Left ventricle myocardium inferior (tissue), 1 donor: Measurements from ENCODE around the gene PLEKHA7. TPM values are rescaled to one million over a fixed set of nuclear protein-coding genes. Genes with fewer than 3 reads are reported as not detected.
"Not testable (repeated sequence)": the region's sequence is repeated elsewhere in the genome, so short reads cannot be mapped to it uniquely, and the experiment has no call there.

Source experiments
- DNase-seq: peaks from one replicate; pipeline ENCODE4 v3.0.0-alpha.2; 2020
- H3K27ac ChIP-seq: fragments of 200-600 bp; replicated peaks from 2 replicates; pipeline ENCODE4 v1.8.0; 2021
- H3K27me3 ChIP-seq: fragments of 200-600 bp; 2 replicates; pipeline ENCODE4 v1.8.0; 2021; ENCODE audit warnings: low read depth
- H3K36me3 ChIP-seq: fragments of 200-600 bp; 2 replicates; pipeline ENCODE4 v1.8.0; 2021
- H3K4me1 ChIP-seq: fragments of 200-600 bp; 2 replicates; pipeline ENCODE4 v1.8.0; 2021
- H3K4me3 ChIP-seq: fragments of 200-600 bp; 2 replicates; pipeline ENCODE4 v1.8.0; 2021; ENCODE audit warnings: mild to moderate bottlenecking, moderate library complexity
- H3K9me3 ChIP-seq: fragments of 200-600 bp; replicated peaks from 2 replicates; pipeline ENCODE4 v1.8.0; 2021
- intact Hi-C: fragments of 100-400 bp; cut with micrococcal nuclease; formaldehyde crosslinking; loops from one replicate; pipeline ENCODE4 v1.11.0; 2022
- total RNA-seq: library from RNA; stranded (reverse); fragmentation: NEBNext Ultra II Directional; extraction: Animal tissue kit (Norgen Biotek cat#: 25700); gene quantifications from one replicate; pipeline ENCODE4 v1.2.1, GENCODE V29; 2021
- TF ChIP-seq, protein P1 (sequence below): fragments of 200-600 bp; IDR thresholded peaks from 2 replicates; pipeline ENCODE4 v1.8.0; 2021; ENCODE audit warnings: antibody characterized with exemption, mild to moderate bottlenecking, borderline replicate concordance
- donor health status: DM: no; HTN: yes; CAD: no; lungs with severe emphysema.

PLEKHA7 gene
- total RNA-seq, 1 donor from 2014 or later = 33.2 TPM

DNA sequence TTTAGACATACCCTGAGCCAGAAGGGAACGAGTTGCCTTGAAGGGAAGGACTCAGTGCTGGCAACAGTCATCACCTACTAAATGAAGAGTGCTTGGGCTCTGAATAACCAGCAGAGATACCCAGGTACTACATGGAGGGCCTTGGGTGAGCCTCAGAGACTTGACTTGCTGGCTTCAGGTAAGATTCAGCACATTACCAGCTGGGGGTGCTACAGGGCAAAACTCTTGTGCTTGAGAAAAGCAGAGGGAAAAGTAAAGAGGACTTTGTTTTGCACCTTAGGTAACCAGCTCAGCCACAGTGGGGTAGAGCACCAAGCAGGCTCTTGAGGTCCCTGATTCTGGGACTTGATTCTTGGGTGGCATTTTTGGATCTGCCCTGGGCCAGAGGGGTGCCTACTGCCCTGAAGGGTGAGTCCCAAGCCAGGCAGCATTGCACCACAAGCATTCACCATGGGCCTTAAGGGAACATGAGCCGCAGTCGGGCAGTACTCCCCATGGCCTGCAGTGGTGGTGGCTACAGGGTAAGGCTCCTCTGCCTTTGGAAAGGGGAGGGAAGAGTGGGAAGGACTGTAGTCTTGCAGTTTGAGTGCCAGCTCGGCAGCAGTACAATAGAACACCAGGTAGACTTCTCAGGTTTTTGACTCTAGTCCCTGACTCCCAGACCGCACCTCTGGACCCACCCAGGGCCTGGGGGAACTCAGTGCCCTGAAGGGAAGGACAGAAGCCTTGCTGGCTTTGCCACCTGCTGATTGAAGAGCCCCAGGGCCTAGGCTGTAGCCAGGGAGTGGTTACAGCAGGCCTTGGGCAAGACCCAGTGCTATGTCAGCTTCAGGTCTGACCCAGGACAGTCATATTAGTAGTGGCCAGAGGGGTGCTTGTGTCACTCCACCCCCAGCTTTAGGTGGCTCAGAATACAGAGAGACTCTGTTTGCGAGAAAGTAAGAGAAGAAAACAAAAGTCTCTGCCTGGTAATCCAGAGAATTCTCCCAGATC lies 22.7 kb upstream of the PLEKHA7 start:
- DNase-seq = no peak
- Histone ChIP-seq H3K9me3 (peaks cover 4% of the 10 kb centered on the region), H3K27me3 (no peaks in the 10 kb centered on the region), H3K36me3 (no peaks in the 10 kb centered on the region), H3K27ac (no peak overlapping the region), H3K4me1 (no peaks in the 10 kb centered on the region), H3K4me3 (no peak overlapping the region)
- TF ChIP-seq, protein P1, sequence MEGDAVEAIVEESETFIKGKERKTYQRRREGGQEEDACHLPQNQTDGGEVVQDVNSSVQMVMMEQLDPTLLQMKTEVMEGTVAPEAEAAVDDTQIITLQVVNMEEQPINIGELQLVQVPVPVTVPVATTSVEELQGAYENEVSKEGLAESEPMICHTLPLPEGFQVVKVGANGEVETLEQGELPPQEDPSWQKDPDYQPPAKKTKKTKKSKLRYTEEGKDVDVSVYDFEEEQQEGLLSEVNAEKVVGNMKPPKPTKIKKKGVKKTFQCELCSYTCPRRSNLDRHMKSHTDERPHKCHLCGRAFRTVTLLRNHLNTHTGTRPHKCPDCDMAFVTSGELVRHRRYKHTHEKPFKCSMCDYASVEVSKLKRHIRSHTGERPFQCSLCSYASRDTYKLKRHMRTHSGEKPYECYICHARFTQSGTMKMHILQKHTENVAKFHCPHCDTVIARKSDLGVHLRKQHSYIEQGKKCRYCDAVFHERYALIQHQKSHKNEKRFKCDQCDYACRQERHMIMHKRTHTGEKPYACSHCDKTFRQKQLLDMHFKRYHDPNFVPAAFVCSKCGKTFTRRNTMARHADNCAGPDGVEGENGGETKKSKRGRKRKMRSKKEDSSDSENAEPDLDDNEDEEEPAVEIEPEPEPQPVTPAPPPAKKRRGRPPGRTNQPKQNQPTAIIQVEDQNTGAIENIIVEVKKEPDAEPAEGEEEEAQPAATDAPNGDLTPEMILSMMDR = no peak
- intact Hi-C loops = no loop called here

DNA sequence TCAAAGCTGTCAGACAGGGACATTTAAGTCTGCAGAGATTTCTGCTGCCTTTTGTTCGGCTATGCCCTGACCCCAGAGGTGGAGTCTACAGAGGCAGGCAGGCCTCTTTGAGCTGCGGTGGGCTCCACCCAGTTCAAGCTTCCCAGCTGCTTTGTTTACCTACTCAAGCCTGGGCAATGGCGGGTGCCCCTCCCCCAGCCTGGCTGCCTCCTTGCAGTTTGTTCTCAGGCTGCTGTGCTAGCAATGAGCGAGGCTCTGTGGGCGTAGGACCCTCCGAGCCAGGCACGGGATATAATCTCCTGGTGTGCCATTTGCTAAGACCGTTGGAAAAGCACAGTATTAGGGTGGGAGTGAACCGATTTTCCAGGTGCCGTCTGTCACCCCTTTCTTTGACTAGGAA lies 19.8 kb upstream of the PLEKHA7 start:
- H3K36me3 ChIP-seq, H3K27me3 ChIP-seq, H3K27ac ChIP-seq, DNase-seq, H3K4me3 ChIP-seq, H3K4me1 ChIP-seq, intact Hi-C loops, H3K9me3 ChIP-seq: not testable (repeated sequence)

DNA sequence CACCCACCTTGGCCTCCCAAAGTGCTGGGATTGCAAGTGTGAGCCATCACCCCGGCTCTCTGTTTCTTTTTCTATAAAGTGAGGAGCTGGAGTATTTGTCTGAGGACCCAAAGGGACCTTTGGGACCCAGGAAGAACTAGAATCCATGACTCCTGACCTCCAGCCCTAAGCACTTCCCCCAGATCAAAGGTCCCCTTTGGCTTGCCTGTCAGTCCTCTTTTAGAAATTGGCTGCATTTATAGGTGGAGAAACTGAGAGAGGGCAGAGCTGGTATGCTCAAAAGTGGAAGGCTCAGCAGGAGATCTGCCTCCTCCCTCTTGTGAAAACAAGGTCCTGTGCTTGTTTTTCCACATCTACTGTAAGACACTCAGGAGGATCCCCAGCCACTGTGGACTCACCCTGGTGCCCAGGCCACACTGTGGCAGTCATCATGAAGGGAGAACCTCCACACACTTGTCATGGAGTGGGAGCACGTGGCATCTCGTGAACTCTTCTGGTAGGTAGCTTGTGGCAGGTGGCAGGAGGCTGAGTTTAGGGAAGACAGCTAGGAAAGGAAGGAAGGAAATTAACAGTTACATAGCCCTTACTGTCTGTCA lies 12.4 kb upstream of the PLEKHA7 start:
- Histone ChIP-seq H3K36me3 (no peaks in the 10 kb centered on the region), H3K27me3 (no peaks in the 10 kb centered on the region), H3K4me3 (no peak overlapping the region), H3K9me3 (no peaks in the 10 kb centered on the region), H3K4me1 (no peaks in the 10 kb centered on the region), H3K27ac (no peak overlapping the region)
- intact Hi-C loops = no loop called here
- TF ChIP-seq, protein P1 = no peak
- no peak for DNase-seq

DNA sequence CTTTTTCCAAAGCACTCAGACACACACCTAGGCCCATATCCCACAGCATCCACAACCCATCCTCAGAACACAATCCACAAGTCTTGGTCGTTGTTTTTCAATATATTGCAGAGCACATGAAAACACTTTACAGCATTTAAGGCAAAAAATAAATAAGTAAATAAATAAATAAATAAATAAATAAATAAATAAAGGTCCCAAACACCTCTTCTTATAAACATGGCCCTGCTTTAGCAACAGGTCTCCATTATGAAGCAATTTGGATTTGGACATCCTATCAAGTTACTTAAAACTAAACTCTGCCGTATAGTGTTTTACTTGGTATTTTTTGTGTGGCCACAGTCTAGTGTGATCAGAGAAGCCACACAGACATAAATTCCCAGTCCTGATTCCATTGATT lies 10.7 kb upstream of the PLEKHA7 start:
- no peak for DNase-seq
- Histone ChIP-seq H3K4me3 (no peak overlapping the region), H3K27ac (no peak overlapping the region), H3K4me1 (no peaks in the 10 kb centered on the region), H3K9me3 (no peaks in the 10 kb centered on the region), H3K36me3 (no peaks in the 10 kb centered on the region), H3K27me3 (no peaks in the 10 kb centered on the region)
- intact Hi-C loops = no loop called here
- TF ChIP-seq, protein P1 = no peak

DNA sequence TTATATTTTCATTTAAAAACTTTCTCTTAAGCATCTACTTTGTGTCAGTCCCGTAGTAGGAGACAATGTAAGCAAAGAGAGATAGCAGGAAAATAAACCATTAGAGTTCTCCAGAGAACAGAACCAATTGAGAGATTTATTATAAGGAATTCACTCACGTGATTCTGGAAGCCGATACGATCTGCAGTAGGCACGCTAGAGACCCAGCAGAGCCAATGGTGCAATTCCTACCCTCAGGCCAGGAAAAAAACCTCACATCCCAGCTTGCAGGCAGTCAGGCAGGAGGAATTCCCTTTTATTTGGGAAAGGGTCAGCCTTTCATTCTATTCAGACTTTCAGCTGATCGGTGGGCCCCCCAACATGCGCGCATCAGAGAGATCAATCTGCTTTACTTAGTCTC lies 7.3 kb upstream of the PLEKHA7 start:
- no peaks in the 10 kb centered on the region for H3K4me1 ChIP-seq
- intact Hi-C loops = no loop called here
- TF ChIP-seq, protein P1 = no peak
- H3K9me3 ChIP-seq = no peaks in the 10 kb centered on the region
- H3K27me3 ChIP-seq = no peaks in the 10 kb centered on the region
- no peaks in the 10 kb centered on the region for H3K36me3 ChIP-seq
- no peak overlapping the region for H3K4me3 ChIP-seq
- no peak for DNase-seq
- H3K27ac ChIP-seq = no peak overlapping the region

DNA sequence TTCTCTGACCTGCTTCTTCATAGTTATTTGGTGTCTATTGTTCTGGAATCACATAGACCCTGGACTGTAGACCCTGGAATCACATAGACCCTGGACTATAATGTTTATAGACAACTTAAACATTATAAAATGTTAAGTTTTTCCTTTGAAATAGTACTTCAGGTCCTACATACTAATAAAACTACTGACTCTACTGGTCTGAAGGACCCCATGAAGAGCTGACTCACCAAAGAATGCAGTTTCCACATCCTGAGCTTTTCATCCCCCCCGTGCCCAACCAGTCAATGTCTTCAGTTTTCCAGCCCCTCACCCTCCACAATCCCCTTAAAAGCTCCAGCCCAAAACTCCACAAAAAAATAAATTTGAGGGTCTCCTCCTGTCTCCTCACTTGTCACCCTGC lies 6.6 kb upstream of the PLEKHA7 start:
- DNase-seq = no peak
- H3K36me3 ChIP-seq = no peaks in the 10 kb centered on the region
- H3K27ac ChIP-seq = no peak overlapping the region
- H3K4me1 ChIP-seq = no peaks in the 10 kb centered on the region
- no peaks in the 10 kb centered on the region for H3K27me3 ChIP-seq
- intact Hi-C loops = no loop called here
- no peak overlapping the region for H3K4me3 ChIP-seq
- TF ChIP-seq, protein P1 = no peak
- no peaks in the 10 kb centered on the region for H3K9me3 ChIP-seq
